A549 (cell line): ENCODE results near the gene NOL9. TPM values are rescaled to one million over a fixed set of nuclear protein-coding genes. Genes with fewer than 3 reads are reported as not detected.

ENCODE experiments used
- ATAC-seq, 2 experiments: fragments of 200-7000 bp in 1 of 2; fragments of >200 bp in 1 of 2; cut with Nextera tagmentation in 1 of 2; cut with Tn5 transposase in 1 of 2; 3 replicates each; pipeline versions ENCODE4 v1.8.0 to v1.9.1; 2018 to 2020; ENCODE audit warnings: mild to moderate bottlenecking in 1 of 2, moderate library complexity in 1 of 2
- CTCF ChIA-PET: fragments of 300-600 bp; sonication (Branson Sonifier 250); formaldehyde crosslinking; extraction: SDS; loops from one replicate; lab custom pipeline; 2021; ENCODE audit warnings: antibody characterized with exemption, inconsistent platforms; lab: Yijun Ruan, JAX
- POLR2A ChIA-PET: fragments of 350-600 bp; formaldehyde crosslinking; extraction: SDS; loops from one replicate; lab custom pipeline; 2021; ENCODE audit warnings: antibody characterized with exemption, inconsistent platforms; lab: Yijun Ruan, JAX
- DNase-seq, 2 experiments: peaks; one replicate each; pipeline versions ENCODE4 v3.0.0 to v3.0.0-alpha.2; 2011 to 2016; ENCODE audit warnings: low read depth in 1 of 2, low spot score in 1 of 2
- FAIRE-seq: peaks from 2 replicates; lab custom pipeline; 2011; peaks lifted over from hg19 to GRCh38; lab: Jason Lieb, UNC
- H3K27ac ChIP-seq, 2 experiments: fragments of >200 bp; sonication (Bioruptor Twin); formaldehyde crosslinking; 3 replicates each; pipeline ENCODE4 v1.5.1; 2016 to 2017
- H3K4me1 ChIP-seq: fragments of >200 bp; sonication (Bioruptor Twin); formaldehyde crosslinking; 3 replicates; pipeline ENCODE4 v1.6.1; 2016
- H3K4me2 ChIP-seq: fragments of >200 bp; sonication (Bioruptor Twin); formaldehyde crosslinking; 3 replicates; pipeline ENCODE4 v1.6.1; 2016
- H3K4me3 ChIP-seq: fragments of >200 bp; sonication (Bioruptor Twin); formaldehyde crosslinking; 3 replicates; pipeline ENCODE4 v1.5.1; 2016
- H3K9me3 ChIP-seq: fragments of >200 bp; sonication (Bioruptor Twin); formaldehyde crosslinking; 3 replicates; pipeline ENCODE4 v1.6.1; 2016
- CHD4 ChIP-seq: fragments of 200-600 bp; sonication (generic); IDR thresholded peaks from 2 replicates; pipeline ENCODE4 v1.6.1; 2016; ENCODE audit warnings: antibody characterized with exemption, mild to moderate bottlenecking, borderline replicate concordance
- ELK1 ChIP-seq: fragments of 150-350 bp; IDR thresholded peaks from 2 replicates; pipeline ENCODE4 v1.6.1; 2014; ENCODE audit warnings: low read depth, mild to moderate bottlenecking, low read length
- FOSB ChIP-seq: fragments of 250-450 bp; sonication (Bioruptor Pico); IDR thresholded peaks from 2 replicates; pipeline ENCODE4 v1.5.0; 2020; ENCODE audit warnings: mild to moderate bottlenecking, moderate library complexity
- FOSL2 ChIP-seq, 2 experiments: fragments of 450-650 bp in 1 of 2; fragments of >200 bp in 1 of 2; sonication (Bioruptor Twin) in 1 of 2; formaldehyde crosslinking; IDR thresholded peaks; 2 replicates each; pipeline versions ENCODE4 v1.5.0 to v1.6.1; 2016 to 2020; ENCODE audit warnings: mild to moderate bottlenecking in 1 of 2, moderate library complexity in 1 of 2
- FOXS1 ChIP-seq: fragments of 250-450 bp; sonication (Bioruptor Pico); IDR thresholded peaks from 2 replicates; pipeline ENCODE4 v1.5.0; 2020; ENCODE audit warnings: mild to moderate bottlenecking, moderate library complexity
- GATA3 ChIP-seq: IDR thresholded peaks from 2 replicates; pipeline ENCODE4 v1.6.1; 2012; ENCODE audit warnings: borderline replicate concordance
- HOXA7 ChIP-seq: fragments of 250-450 bp; sonication (Bioruptor Pico); IDR thresholded peaks from 2 replicates; pipeline ENCODE4 v1.5.0; 2020; ENCODE audit warnings: mild to moderate bottlenecking, moderate library complexity
- MAZ ChIP-seq: fragments of 150-350 bp; IDR thresholded peaks from 2 replicates; pipeline ENCODE4 v1.6.1; 2014; ENCODE audit warnings: antibody characterized with exemption, low read depth, low read length, borderline replicate concordance
- MYC ChIP-seq: IDR thresholded peaks from 2 replicates; pipeline ENCODE4 v1.6.1; 2012; ENCODE audit warnings: mild to moderate bottlenecking, inconsistent platforms, low read length, improper control_type of control experiment, borderline replicate concordance
- NFE2L2 ChIP-seq: fragments of 150-350 bp; conservative IDR thresholded peaks from 2 replicates; pipeline ENCODE4 v1.6.1; 2014; ENCODE audit warnings: low read length
- PBX3 ChIP-seq: IDR thresholded peaks from 2 replicates; pipeline ENCODE4 v1.6.1; 2012
- POLR2A ChIP-seq: IDR thresholded peaks from 2 replicates; pipeline ENCODE4 v1.6.1; 2012; ENCODE audit warnings: mild to moderate bottlenecking, low read length
- RARB ChIP-seq: fragments of 250-450 bp; sonication (Bioruptor Pico); IDR thresholded peaks from 2 replicates; pipeline ENCODE4 v1.8.0; 2021; ENCODE audit warnings: mild to moderate bottlenecking, moderate library complexity
- RFX5 ChIP-seq: fragments of 450-650 bp; IDR thresholded peaks from 2 replicates; pipeline ENCODE4 v1.7.1; 2014; ENCODE audit warnings: antibody characterized with exemption, mild to moderate bottlenecking, moderate library complexity
- SMC3 ChIP-seq: fragments of >200 bp; sonication (Bioruptor Twin); formaldehyde crosslinking; IDR thresholded peaks from 3 replicates; pipeline ENCODE4 v1.6.1; 2018; ENCODE audit warnings: inconsistent platforms
- TP53 ChIP-seq: fragments of 250-450 bp; sonication (Bioruptor Pico); IDR thresholded peaks from 2 replicates; pipeline ENCODE4 v1.5.0; 2021; ENCODE audit warnings: mild to moderate bottlenecking, moderate library complexity
- ZNF302 ChIP-seq: fragments of 250-450 bp; sonication (Bioruptor Pico); IDR thresholded peaks from 2 replicates; pipeline ENCODE4 v1.9.0; 2021; ENCODE audit warnings: inconsistent platforms, mild to moderate bottlenecking, moderate library complexity
- WGBS: methylation state at CpG from one replicate; pipeline ENCODE4 v1.1.6; 2017; ENCODE audit errors: missing lambda C conversion rate; 5-methylcytosine and 5-hydroxymethylcytosine counted together
- polyA plus RNA-seq, 4 experiments: library from polyadenylated mRNA; depleted of rRNA in 3 of 4; stranded (reverse); fragments of >200 nt; fragmentation: RNase III in 1 of 4; extraction: RNeasy Plus Mini Kit Qiagen cat#74134 plus additional on column Dnase treatment in 1 of 4; gene quantifications; 2 replicates in 3 of 4; 3 replicates in 1 of 4; pipeline ENCODE4 v1.2.3, GENCODE V29; 2011 to 2017

Gene NOL9
- polyA plus RNA-seq, 2 of the 4 experiments (the other 2 are of a cell fraction), result 4.4 to 19.3 TPM

GRCh38 chr1:6597777-6598131 lies 43.4 kb upstream of the NOL9 start:
- FAIRE-seq, result no peak
- ChIA-PET POLR2A (no interaction called here), CTCF (interaction anchor here (1.0 to 1.7 kb wide), 2 partner anchors 10 to 43 kb away, joined by 3 to 4 read pairs; partner anchors contain the start of genes NOL9 and TAS1R1)
- WGBS, result 92% methylated on average over 4 of the region's 6 CpGs
- Histone ChIP-seq H3K9me3 (no peaks in the 10 kb centered on the region), H3K27ac (no peak overlapping the region), H3K4me2 (no peak overlapping the region), H3K4me1 (peaks cover 13% of the 10 kb centered on the region; the same call in 2 of the 3 replicates), H3K4me3 (no peak overlapping the region)
- TF ChIP-seq HOXA7 (no peak), MYC (no peak), RARB (CRISPR knock-in tag) (no peak), MAZ (no peak), FOSB (CRISPR knock-in tag) (no peak), TP53 (CRISPR knock-in tag) (no peak), ELK1 (no peak), FOSL2 (IDR thresholded peaks at IDR 0.05) (no peak), FOSL2 (CRISPR knock-in tag; IDR thresholded peaks at IDR 0.05) (no peak), FOXS1 (CRISPR knock-in tag) (no peak), GATA3 (no peak), SMC3 (no peak), POLR2A (no peak)
- DNase-seq, result no peak
- ATAC-seq, result no peak

GRCh38 chr1:6596886-6597776 lies 42.8 kb upstream of the NOL9 start:
- WGBS, result 90% methylated on average over 7 of the region's 15 CpGs
- DNase-seq, result no peak
- Histone ChIP-seq H3K27ac (no peak overlapping the region), H3K4me1 (peaks cover 13% of the 10 kb centered on the region; the same call in 2 of the 3 replicates), H3K9me3 (no peaks in the 10 kb centered on the region), H3K4me2 (no peak overlapping the region), H3K4me3 (no peak overlapping the region)
- ATAC-seq, result no peak
- CTCF ChIA-PET, result interaction anchor here (1.0 to 1.7 kb wide), 3 partner anchors 11 to 43 kb away, joined by 3 to 4 read pairs (median 4); partner anchors contain the start of genes NOL9 and TAS1R1
- TF ChIP-seq CHD4, result no peak
- no peak for TF ChIP-seq ZNF302 (CRISPR knock-in tag)
- no peak for TF ChIP-seq RARB (CRISPR knock-in tag)
- no peak for TF ChIP-seq PBX3
- TF ChIP-seq NFE2L2, result no peak
- POLR2A ChIA-PET, result no interaction called here
- FAIRE-seq, result no peak

GRCh38 chr1:6596351-6596750 lies 42.0 kb upstream of the NOL9 start:
- no peak for FAIRE-seq
- 77% methylated on average over 7 of the region's 7 CpGs for WGBS

More at GRCh38 chr1:6596351-6596750, 42.0 kb upstream of the NOL9 start:
- H3K4me1 ChIP-seq, result peaks cover 13% of the 10 kb centered on the region; the same call in 2 of the 3 replicates
- TF ChIP-seq MYC (no peak), RFX5 (no peak)
- ATAC-seq (no peak), DNase-seq (no peak)
- POLR2A ChIA-PET, result no interaction called here
- CTCF ChIA-PET, result interaction anchor here (1.7 kb wide), 2 partner anchors 12 to 42 kb away, joined by 4 read pairs; partner anchors contain the start of genes NOL9 and TAS1R1
- H3K9me3 ChIP-seq, result no peaks in the 10 kb centered on the region
- no peak overlapping the region for H3K4me2 ChIP-seq
- no peak overlapping the region for H3K4me3 ChIP-seq
- no peak overlapping the region for H3K27ac ChIP-seq
